Tibial artery (tissue), 4 donors: ENCODE data around the gene TRIM41.

ENCODE experiments used
- DNase-seq, 2 donors: peaks; one replicate each; pipeline ENCODE4 v3.0.0-alpha.2; 2019
- H3K27ac ChIP-seq, 2 donors: fragments of 200-600 bp; sonication (generic) in 1 of 2; 1 replicate in 1 of 2; 2 replicates in 1 of 2; pipeline ENCODE4 v1.5.1; 2018 to 2019; ENCODE audit warnings: mild to moderate bottlenecking in 1 of 2
- H3K27me3 ChIP-seq, 2 donors: fragments of 200-600 bp; sonication (generic) in 1 of 2; one replicate each; pipeline versions ENCODE4 v1.5.1 to v1.6.0; 2016 to 2019
- H3K36me3 ChIP-seq, 3 donors: fragments of 200-600 bp; sonication (generic) in 2 of 3; one replicate each; pipeline ENCODE4 v1.5.1; 2016 to 2019; ENCODE audit warnings: mild to moderate bottlenecking in 2 of 3
- H3K4me1 ChIP-seq, 4 donors: fragments of 200-600 bp; sonication (generic) in 2 of 4; 1 replicate in 3 of 4; 2 replicates in 1 of 4; pipeline ENCODE4 v1.5.1; 2016 to 2019
- H3K4me3 ChIP-seq, 2 donors: fragments of 200-600 bp; sonication (generic) in 1 of 2; 1 replicate in 1 of 2; 2 replicates in 1 of 2; pipeline ENCODE4 v1.5.1; 2018 to 2019; ENCODE audit warnings: mild to moderate bottlenecking in 2 of 2
- H3K9me3 ChIP-seq, 3 donors: fragments of 200-600 bp; sonication (generic) in 1 of 3; one replicate each; pipeline ENCODE4 v1.5.1; 2016 to 2019
- CTCF ChIP-seq, 2 experiments: fragments of 200-600 bp in 1 of 2; fragments of 450-650 bp in 1 of 2; IDR thresholded peaks; one replicate each; pipeline ENCODE4 v1.5.1; 2017 to 2019; ENCODE audit warnings: antibody characterized with exemption in 2 of 2, mild to moderate bottlenecking in 1 of 2, moderate library complexity in 1 of 2
- intact Hi-C: fragments of 100-400 bp; cut with DNase I; formaldehyde crosslinking; loops from one replicate; pipeline ENCODE4 v1.15.0; 2023; ENCODE audit warnings: low total_unique reads

TRIM41 gene

GRCh38 chr5:181187500-181188213, 35.4 kb upstream of the TRIM41 start:
- Histone ChIP-seq H3K36me3 (no peaks in the 10 kb centered on the region), H3K27me3 (no peaks in the 10 kb centered on the region), H3K9me3 (no peaks in the 10 kb centered on the region), H3K4me1 (peaks cover 0 to 22% (median 21%) of the 10 kb centered on the region in 4 donors), H3K4me3 (peak overlapping the region; percentile 93 to 96), H3K27ac (peak overlapping the region; percentile 93 to 96)
- DNase-seq: peak; percentile 78 to 89
- TF ChIP-seq CTCF (IDR thresholded peaks at IDR 0.05): peak in 1 of 2 experiments; percentile 18
- intact Hi-C loops: loop anchor here (2.0 to 10.0 kb wide), 4 partner anchors 19 to 383 kb away; partner anchors contain the start of genes MGAT1, TRIM41 and TRIM52

- no peak for TF ChIP-seq CTCF (IDR thresholded peaks at IDR 0.05)
- intact Hi-C loops: loop anchor here (2.0 to 10.0 kb wide), 4 partner anchors 18 to 384 kb away; partner anchors contain the start of genes MGAT1, TRIM41 and TRIM52
- Histone ChIP-seq H3K27ac (peak overlapping the region; percentile 93 to 96), H3K9me3 (no peaks in the 10 kb centered on the region), H3K36me3 (no peaks in the 10 kb centered on the region), H3K4me1 (peaks cover 0 to 24% (median 21%) of the 10 kb centered on the region in 4 donors), H3K4me3 (peak overlapping the region; percentile 93 to 96), H3K27me3 (no peaks in the 10 kb centered on the region)
- peak; percentile 85 to 88 for DNase-seq
These were observed 34.2 kb upstream of the TRIM41 start for GRCh38 chr5:181188700-181189362.

GRCh38 chr5:181189363-181189961, 33.6 kb upstream of the TRIM41 start:
- peak overlapping the region; percentile 93 to 96 for H3K27ac ChIP-seq
- intact Hi-C loops: loop anchor here (2.0 to 10.0 kb wide), 4 partner anchors 17 to 385 kb away; partner anchors contain the start of genes MGAT1, TRIM41 and TRIM52
- peak in 1 of 2 donors; percentile 41 for DNase-seq
- H3K9me3 ChIP-seq: no peaks in the 10 kb centered on the region
- no peaks in the 10 kb centered on the region for H3K27me3 ChIP-seq
- H3K36me3 ChIP-seq: no peaks in the 10 kb centered on the region
- peak overlapping the region; percentile 93 to 96 for H3K4me3 ChIP-seq
- TF ChIP-seq CTCF (IDR thresholded peaks at IDR 0.05): no peak
- peaks cover 0 to 24% (median 15%) of the 10 kb centered on the region in 4 donors for H3K4me1 ChIP-seq

GRCh38 chr5:181189962-181190710, 32.9 kb upstream of the TRIM41 start:
- intact Hi-C loops: loop anchor here (2.0 to 10.0 kb wide), 4 partner anchors 17 to 385 kb away; partner anchors contain the start of genes MGAT1, TRIM41 and TRIM52
- no peak for TF ChIP-seq CTCF (IDR thresholded peaks at IDR 0.05)
- Histone ChIP-seq H3K27me3 (no peaks in the 10 kb centered on the region), H3K4me1 (peaks cover 0 to 17% (median 9%) of the 10 kb centered on the region in 4 donors), H3K9me3 (no peaks in the 10 kb centered on the region), H3K36me3 (no peaks in the 10 kb centered on the region), H3K27ac (peak overlapping the region; percentile 93 to 96), H3K4me3 (peak overlapping the region; percentile 93 to 96)
- peak; percentile 35 to 73 for DNase-seq
